K562 (cell line): Measurements from ENCODE around the gene BRAT1. TPM values are rescaled to one million over a fixed set of nuclear protein-coding genes. Genes with fewer than 3 reads are reported as not detected.

Source experiments
- CREB1 ChIP-seq, 2 experiments: sonication (generic) in 1 of 2; formaldehyde crosslinking in 1 of 2; IDR thresholded peaks; 2 replicates each; pipeline versions ENCODE4 v1.6.1 to v1.8.0; 2012 to 2022; ENCODE audit warnings: inconsistent platforms in 1 of 2, mild to moderate bottlenecking in 1 of 2, missing genetic modification reagents in 1 of 2, moderate library complexity in 1 of 2
- ETV1 ChIP-seq: fragments of 450-650 bp; conservative IDR thresholded peaks from 2 replicates; pipeline ENCODE4 v1.6.1; 2016; ENCODE audit warnings: missing genetic modification characterization, control low read depth, low read depth, missing compliant biosample characterization
- FOXM1 ChIP-seq, 2 experiments: fragments of 450-650 bp in 1 of 2; sonication (generic) in 1 of 2; formaldehyde crosslinking in 1 of 2; IDR thresholded peaks; 2 replicates each; pipeline versions ENCODE4 v1.6.1 to v1.9.0; 2017 to 2022; ENCODE audit warnings: low read depth in 2 of 2, mild to moderate bottlenecking in 2 of 2, missing genetic modification reagents in 1 of 2, moderate library complexity in 1 of 2
- HNRNPK ChIP-seq: fragments of 200-400 bp; formaldehyde crosslinking; IDR thresholded peaks from one replicate; pipeline ENCODE4 v1.6.1; 2018; ENCODE audit warnings: mild to moderate bottlenecking, low read depth, low read length; ENCODE audit not compliant: poor library complexity, severe bottlenecking
- MECOM ChIP-seq: fragments of 250-450 bp; sonication (Bioruptor Pico); IDR thresholded peaks from 2 replicates; pipeline ENCODE4 v1.8.0; 2022; ENCODE audit warnings: inconsistent platforms
- MTA1 ChIP-seq: fragments of 450-650 bp; IDR thresholded peaks from 2 replicates; pipeline ENCODE4 v1.6.1; 2017; ENCODE audit warnings: borderline replicate concordance
- PCBP1 ChIP-seq: fragments of 200-400 bp; formaldehyde crosslinking; IDR thresholded peaks from 2 replicates; pipeline ENCODE4 v1.6.1; 2018; ENCODE audit warnings: mild to moderate bottlenecking, low read depth, low read length; ENCODE audit not compliant: poor library complexity, severe bottlenecking
- THAP12 ChIP-seq: fragments of 250-450 bp; sonication (Bioruptor Pico); IDR thresholded peaks from 2 replicates; pipeline ENCODE4 v1.9.0; 2021; ENCODE audit warnings: mild to moderate bottlenecking, inconsistent platforms
- VEZF1 ChIP-seq: fragments of 200-800 bp; sonication (Bioruptor generic); IDR thresholded peaks from 2 replicates; pipeline ENCODE4 v1.6.1; 2017; ENCODE audit warnings: missing genetic modification characterization, missing compliant biosample characterization
- ZNF395 ChIP-seq: fragments of 200-800 bp; sonication (Bioruptor generic); IDR thresholded peaks from 2 replicates; pipeline ENCODE4 v1.6.1; 2017; ENCODE audit warnings: missing genetic modification characterization, missing compliant biosample characterization
- ZNF518B ChIP-seq: fragments of 250-450 bp; sonication (Bioruptor Pico); IDR thresholded peaks from 2 replicates; pipeline ENCODE4 v1.5.0; 2021; ENCODE audit warnings: mild to moderate bottlenecking, moderate library complexity
- ZNF592 ChIP-seq: fragments of 450-650 bp; IDR thresholded peaks from 2 replicates; pipeline ENCODE4 v1.6.1; 2017; ENCODE audit warnings: antibody characterized with exemption, mild to moderate bottlenecking
- polyA plus RNA-seq, 8 experiments: library from polyadenylated mRNA; depleted of rRNA in 4 of 8; stranded (reverse) in 5 of 8; unstranded in 3 of 8; fragments of >200 nt; fragmentation: Nextera tagmentation in 2 of 8; fragmentation: Illumina TruSeq in 1 of 8; extraction: Ambion mirVana in 2 of 8; extraction: Trizol in 1 of 8; gene quantifications; 2 replicates each; pipeline versions ENCODE4 v1.2.1 to v1.2.3, GENCODE V29; 2011 to 2014; ENCODE audit warnings: inconsistent platforms in 1 of 8, missing spikeins in 1 of 8
- total RNA-seq, 7 experiments: library from RNA; depleted of rRNA in 6 of 7; stranded (reverse); fragments of >200 nt in 6 of 7; fragmentation: Illumina TruSeq in 2 of 7; extraction: Trizol in 2 of 7; gene quantifications; 2 replicates each; pipeline versions ENCODE4 v1.2.1 to v1.2.3, GENCODE V29; 2011 to 2021; ENCODE audit warnings: low replicate concordance in 1 of 7

BRAT1 gene
- total and polyA plus RNA-seq, 9 of the 15 experiments (the other 6 are each of a cell fraction or from before 2014, with no cell fraction given), result 0.13 to 49.6 (median 10.5) TPM

GRCh38 chr7:2558629-2559282 is 3.4 kb upstream of the BRAT1 start, which contains the start of gene IQCE (continued):
- TF ChIP-seq ZNF395 (CRISPR knock-in tag) (0 out of 2 replicates have a peak, but pooled peaks have one; percentile 41), THAP12 (CRISPR knock-in tag) (no peak), MTA1 (0 out of 2 replicates have a peak, but pooled peaks have one; percentile 17), ZNF518B (CRISPR knock-in tag) (no peak), ETV1 (tag) (no peak), VEZF1 (peak; percentile 88), MECOM (no peak), FOXM1 (IDR thresholded peaks at IDR 0.05; ENCODE audit: low read depth) (peak; percentile 62; the same call in 1 of the 2 replicates), FOXM1 (CRISPR knock-in tag; IDR thresholded peaks at IDR 0.05; ENCODE audit: low read depth) (no peak), ZNF592 (no peak), CREB1 (IDR thresholded peaks at IDR 0.05) (no peak), CREB1 (CRISPR knock-in tag; IDR thresholded peaks at IDR 0.05) (peak; percentile 37; the same call in 1 of the 2 replicates), HNRNPK (no peak), PCBP1 (peak; percentile 47)
